Gastrocnemius medialis (tissue), 4 donors: ENCODE data around the gene FBXW10.
"Not testable (repeated sequence)": the region's sequence is repeated elsewhere in the genome, so short reads cannot be mapped to it uniquely, and the experiment has no call there.

ENCODE experiments used
- POLR2A ChIP-seq, 2 donors: fragments of 450-650 bp; IDR thresholded peaks; one replicate each; pipeline ENCODE4 v1.6.1; 2017; ENCODE audit warnings: antibody characterized with exemption in 2 of 2, mild to moderate bottlenecking in 2 of 2, moderate library complexity in 2 of 2
- TF ChIP-seq, protein P1 (sequence below), 5 experiments: fragments of 450-650 bp in 3 of 5; fragments of 200-600 bp in 2 of 5; sonication (generic) in 2 of 5; IDR thresholded peaks in 4 of 5; conservative IDR thresholded peaks in 1 of 5; 1 replicate in 4 of 5; 2 replicates in 1 of 5; pipeline ENCODE4 v1.5.1; 2016 to 2019; ENCODE audit warnings: antibody characterized with exemption in 5 of 5, mild to moderate bottlenecking in 3 of 5, moderate library complexity in 3 of 5

DNA sequence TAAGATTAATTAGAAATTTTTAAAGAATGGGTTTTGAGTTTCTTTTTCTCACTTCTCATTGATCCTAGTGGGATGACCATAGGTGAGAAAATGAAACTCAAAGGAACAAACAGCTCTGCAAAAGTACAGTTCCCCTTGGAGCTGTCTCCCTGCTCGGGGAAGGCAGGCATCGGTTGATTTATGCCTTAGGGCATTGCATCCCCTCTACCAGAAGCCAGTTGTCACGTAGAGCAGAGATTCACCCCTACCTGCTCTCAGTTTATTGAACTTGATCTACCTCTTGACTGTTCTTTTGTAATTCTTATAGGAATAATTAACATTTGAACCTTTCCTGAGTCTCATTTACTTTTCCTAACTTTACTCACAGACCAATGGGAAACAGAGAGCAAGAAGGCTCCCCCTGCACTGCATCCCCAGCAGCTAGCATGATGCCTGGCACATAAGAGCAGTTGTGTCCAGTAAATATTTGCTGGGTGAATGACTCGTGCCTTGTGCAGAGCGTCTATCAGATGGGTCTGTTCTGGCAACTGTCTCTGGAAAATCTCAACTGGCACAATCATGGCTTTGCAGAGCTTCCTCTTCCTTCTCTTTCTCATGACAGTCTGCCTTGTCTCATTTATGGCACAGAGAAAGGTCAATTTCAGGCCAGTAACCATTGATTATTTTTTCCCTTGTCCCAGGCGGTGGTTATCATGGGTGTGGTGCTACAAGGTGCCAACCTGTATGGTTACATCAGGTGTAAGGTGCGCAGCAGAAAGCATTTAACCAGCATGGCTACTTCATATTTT, 59.8 kb downstream of the FBXW10 start:
- TF ChIP-seq, protein P1, sequence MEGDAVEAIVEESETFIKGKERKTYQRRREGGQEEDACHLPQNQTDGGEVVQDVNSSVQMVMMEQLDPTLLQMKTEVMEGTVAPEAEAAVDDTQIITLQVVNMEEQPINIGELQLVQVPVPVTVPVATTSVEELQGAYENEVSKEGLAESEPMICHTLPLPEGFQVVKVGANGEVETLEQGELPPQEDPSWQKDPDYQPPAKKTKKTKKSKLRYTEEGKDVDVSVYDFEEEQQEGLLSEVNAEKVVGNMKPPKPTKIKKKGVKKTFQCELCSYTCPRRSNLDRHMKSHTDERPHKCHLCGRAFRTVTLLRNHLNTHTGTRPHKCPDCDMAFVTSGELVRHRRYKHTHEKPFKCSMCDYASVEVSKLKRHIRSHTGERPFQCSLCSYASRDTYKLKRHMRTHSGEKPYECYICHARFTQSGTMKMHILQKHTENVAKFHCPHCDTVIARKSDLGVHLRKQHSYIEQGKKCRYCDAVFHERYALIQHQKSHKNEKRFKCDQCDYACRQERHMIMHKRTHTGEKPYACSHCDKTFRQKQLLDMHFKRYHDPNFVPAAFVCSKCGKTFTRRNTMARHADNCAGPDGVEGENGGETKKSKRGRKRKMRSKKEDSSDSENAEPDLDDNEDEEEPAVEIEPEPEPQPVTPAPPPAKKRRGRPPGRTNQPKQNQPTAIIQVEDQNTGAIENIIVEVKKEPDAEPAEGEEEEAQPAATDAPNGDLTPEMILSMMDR (IDR thresholded peaks at IDR 0.05 in 4 of 5, conservative IDR thresholded peaks at IDR 0.05 in 1 of 5): not testable (repeated sequence)
- TF ChIP-seq POLR2A (IDR thresholded peaks at IDR 0.05): not testable (repeated sequence)
